Adrenal gland (tissue), 12 donors: ENCODE measurements around the gene GMPPA. TPM values are rescaled to one million over a fixed set of nuclear protein-coding genes. Genes with fewer than 3 reads are reported as not detected.

Experiments
- DNase-seq, 7 donors: peaks; one replicate each; pipeline ENCODE4 v3.0.0-alpha.2; 2019 to 2020
- H3K27ac ChIP-seq, 5 donors: fragments of 200-600 bp; sonication (generic) in 4 of 5; 1 replicate in 3 of 5; 2 replicates in 2 of 5; pipeline versions ENCODE4 v1.5.1 to v1.8.0; 2016 to 2020; ENCODE audit warnings: mild to moderate bottlenecking in 1 of 5
- H3K27me3 ChIP-seq: fragments of 200-600 bp; 2 replicates; pipeline ENCODE4 v1.8.0; 2021
- H3K36me3 ChIP-seq, 2 donors: fragments of 200-600 bp; replicated peaks in 1 of 2; 1 replicate in 1 of 2; 2 replicates in 1 of 2; pipeline versions ENCODE4 v1.5.1 to v1.8.0; 2018 to 2022
- H3K4me1 ChIP-seq, 2 donors: fragments of 200-600 bp; replicated peaks in 1 of 2; 1 replicate in 1 of 2; 2 replicates in 1 of 2; pipeline versions ENCODE4 v1.5.1 to v1.8.0; 2018 to 2021
- H3K4me3 ChIP-seq, 4 donors: fragments of 200-600 bp; sonication (generic) in 3 of 4; one replicate each; pipeline ENCODE4 v1.5.1; 2016 to 2018
- H3K9me3 ChIP-seq, 3 donors: fragments of 200-600 bp; sonication (generic) in 1 of 3; replicated peaks in 1 of 3; 1 replicate in 2 of 3; 2 replicates in 1 of 3; pipeline versions ENCODE4 v1.5.1 to v1.8.0; 2016 to 2021
- CTCF ChIP-seq, 6 experiments: fragments of 450-650 bp in 4 of 6; fragments of 200-600 bp in 2 of 6; sonication (generic) in 1 of 6; IDR thresholded peaks; 1 replicate in 5 of 6; 2 replicates in 1 of 6; pipeline versions ENCODE4 v1.5.1 to v1.8.0; 2016 to 2021; ENCODE audit warnings: antibody characterized with exemption in 6 of 6, mild to moderate bottlenecking in 2 of 6, moderate library complexity in 1 of 6
- POLR2A ChIP-seq, 2 donors: fragments of 450-650 bp; IDR thresholded peaks; one replicate each; pipeline ENCODE4 v1.6.1; 2017; ENCODE audit warnings: antibody characterized with exemption in 2 of 2, mild to moderate bottlenecking in 2 of 2, moderate library complexity in 1 of 2
- WGBS, 4 donors: extraction: QIAGEN DNeasy Blood & Tissue Kit in 2 of 4; methylation state at CpG; one replicate each; pipeline versions ENCODE4 v1.1.5 to v1.1.7; 2013 to 2017; 5-methylcytosine and 5-hydroxymethylcytosine counted together
- intact Hi-C, 2 donors: fragments of 100-400 bp; cut with DNase I; formaldehyde crosslinking; loops; one replicate each; pipeline versions ENCODE4 v1.14.1 to v1.15.0; 2022 to 2023
- polyA plus RNA-seq, 3 donors: library from polyadenylated mRNA; stranded (reverse); fragments of 200-250 nt in 2 of 3; fragments of 350-450 nt in 1 of 3; fragmentation: Illumina TruSeq in 1 of 3; extraction: RNeasy Lipid Tissue Mini Kit (QIAGEN cat#74804) in 1 of 3; gene quantifications; one replicate each; pipeline ENCODE4 v1.2.3, GENCODE V29; 2013 to 2014
- total RNA-seq, 9 donors: library from RNA; depleted of rRNA in 4 of 9; stranded (reverse); fragments of >200 nt in 4 of 9; fragments of 120-200 nt in 1 of 9; fragmentation: NEBNext Ultra II Directional in 1 of 9; extraction: Animal tissue kit (Norgen Biotek cat#: 25700) in 1 of 9; gene quantifications; one replicate each; pipeline versions ENCODE4 v1.1.0 to v1.2.4, GENCODE V29; 2013 to 2023
- donor health status: healthy with polysubstance abuse.
- donor health status: Bipolar disorder and iron deficiency.
- donor health status: DM: yes; HTN: yes; CAD: no.
- donor health status: DM: no; HTN: no; CAD: no.
- donor health status: DM: no; HTN: no; CAD: no.
- donor health status: DM: yes; HTN: yes; CAD: no.

Gene GMPPA
- total and polyA plus RNA-seq, 12 donors, result 23.0 to 72.2 (median 35.3) TPM

DNA sequence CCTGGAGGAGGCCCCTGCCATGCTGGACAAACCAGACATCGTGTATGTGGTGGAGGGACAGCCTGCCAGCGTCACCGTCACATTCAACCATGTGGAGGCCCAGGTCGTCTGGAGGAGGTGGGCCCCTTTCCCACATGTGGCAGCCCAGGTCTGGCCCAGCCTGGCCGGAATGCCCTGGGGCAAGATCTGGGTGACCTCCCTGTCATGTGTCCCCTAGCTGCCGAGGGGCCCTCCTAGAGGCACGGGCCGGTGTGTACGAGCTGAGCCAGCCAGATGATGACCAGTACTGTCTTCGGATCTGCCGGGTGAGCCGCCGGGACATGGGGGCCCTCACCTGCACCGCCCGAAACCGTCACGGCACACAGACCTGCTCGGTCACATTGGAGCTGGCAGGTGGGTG is 25.2 kb upstream of the GMPPA start:
- 81 to 92% (median 82%) methylated on average over 10 to 18 of the region's 18 CpGs; no CpG with 5 or more reads in 1 of the 4 donors for WGBS, 4 donors
- no peak overlapping the region for H3K4me3 ChIP-seq
- H3K27ac ChIP-seq, result no peak overlapping the region
- no peak for DNase-seq
- TF ChIP-seq POLR2A (IDR thresholded peaks at IDR 0.05), result no peak
- no peaks in the 10 kb centered on the region for H3K27me3 ChIP-seq
- no peaks in the 10 kb centered on the region for H3K4me1 ChIP-seq
- intact Hi-C loops, result loop anchor here (2.0 to 10.0 kb wide), 2 partner anchors 59 to 69 kb away; no protein-coding TSS in a partner anchor
- no peaks in the 10 kb centered on the region for H3K9me3 ChIP-seq
- no peaks in the 10 kb centered on the region for H3K36me3 ChIP-seq

DNA sequence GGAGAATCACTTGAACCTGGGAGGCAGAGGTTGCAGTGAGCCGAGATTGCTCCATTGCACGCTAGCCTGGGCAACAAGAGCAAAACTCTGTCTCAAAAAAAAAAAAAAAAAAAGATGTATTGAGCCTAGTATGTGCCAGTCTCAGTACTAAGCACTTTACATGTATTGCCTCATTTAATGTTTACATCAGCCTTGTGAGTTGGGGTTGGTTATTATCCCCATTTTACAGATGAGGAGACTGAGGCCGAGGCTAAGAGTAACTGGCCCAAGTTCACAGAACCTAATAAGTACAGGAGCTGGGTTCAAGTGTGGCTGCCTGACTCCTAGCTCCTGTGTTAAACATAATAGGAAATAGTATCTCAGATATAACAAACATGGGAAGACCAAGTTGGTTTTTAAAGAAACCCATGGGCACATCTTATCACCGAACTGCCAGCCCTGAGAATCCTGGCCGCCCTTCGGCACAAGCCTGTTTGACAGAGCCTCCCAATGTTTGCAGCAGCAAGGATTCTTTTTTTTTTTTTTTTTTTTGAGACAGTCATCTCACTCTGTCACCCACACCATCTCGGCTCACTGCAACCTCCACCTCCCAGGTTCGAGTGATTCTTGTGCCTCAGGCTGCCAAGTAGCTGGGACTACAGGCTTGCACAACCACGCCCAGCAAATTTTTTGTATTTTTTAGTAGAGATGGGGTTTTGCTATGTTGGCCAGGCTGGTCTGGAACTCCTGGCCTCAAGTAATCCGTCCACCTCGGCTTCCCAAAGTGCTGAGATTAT is 24.2 kb upstream of the GMPPA start:
- TF ChIP-seq POLR2A (IDR thresholded peaks at IDR 0.05), result no peak
- TF ChIP-seq CTCF (IDR thresholded peaks at IDR 0.05), result no peak
- Histone ChIP-seq H3K4me1 (no peaks in the 10 kb centered on the region), H3K27me3 (no peaks in the 10 kb centered on the region), H3K9me3 (no peaks in the 10 kb centered on the region), H3K27ac (no peak overlapping the region), H3K36me3 (no peaks in the 10 kb centered on the region), H3K4me3 (no peak overlapping the region)
- DNase-seq, result no peak
- WGBS, 4 donors, result 72 to 80% (median 76%) methylated on average over 11 of the region's 11 CpGs
- intact Hi-C loops, result loop anchor here (5.0 to 10.0 kb wide), 2 partner anchors 53 to 70 kb away; no protein-coding TSS in a partner anchor

DNA sequence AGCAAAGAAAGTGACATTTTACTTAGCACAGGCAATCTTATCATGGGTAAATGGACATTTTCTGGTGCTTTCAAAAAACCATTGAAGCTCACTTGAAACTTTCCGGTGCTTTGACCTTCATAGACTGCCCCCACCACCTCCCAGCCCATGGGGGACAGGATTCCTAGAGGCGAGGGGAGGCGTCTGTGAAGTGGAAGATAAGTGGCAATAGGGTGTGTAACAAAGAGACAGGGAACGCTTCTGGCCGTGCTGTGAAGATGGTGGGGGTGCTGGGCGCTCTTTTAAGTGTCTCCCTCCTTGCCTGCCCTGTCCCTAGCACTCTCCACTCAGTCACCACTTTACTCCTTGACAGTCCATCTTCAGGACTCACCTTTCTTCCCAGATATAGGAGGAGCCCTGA is 23.4 kb upstream of the GMPPA start:
- Histone ChIP-seq H3K4me1 (no peaks in the 10 kb centered on the region), H3K27ac (no peak overlapping the region), H3K27me3 (no peaks in the 10 kb centered on the region), H3K9me3 (no peaks in the 10 kb centered on the region), H3K36me3 (no peaks in the 10 kb centered on the region), H3K4me3 (no peak overlapping the region)
- DNase-seq, result no peak
- WGBS, 4 donors, result 65 to 77% (median 72%) methylated on average over 6 of the region's 6 CpGs
- intact Hi-C loops, result loop anchor here (5.0 to 10.0 kb wide), 2 partner anchors 52 to 70 kb away; no protein-coding TSS in a partner anchor
- TF ChIP-seq CTCF (IDR thresholded peaks at IDR 0.05) (no peak), POLR2A (IDR thresholded peaks at IDR 0.05) (no peak)

- intact Hi-C loops, result loop anchor here (5.0 to 10.0 kb wide), 2 partner anchors 51 to 71 kb away; no protein-coding TSS in a partner anchor
- H3K9me3 ChIP-seq, result no peaks in the 10 kb centered on the region
- H3K4me3 ChIP-seq, result no peak overlapping the region
- no peak overlapping the region for H3K27ac ChIP-seq
- H3K27me3 ChIP-seq, result no peaks in the 10 kb centered on the region
- 30 to 40% (median 32%) methylated on average over 10 to 14 of the region's 14 CpGs for WGBS, 4 donors
- H3K36me3 ChIP-seq, result no peaks in the 10 kb centered on the region
- TF ChIP-seq CTCF (IDR thresholded peaks at IDR 0.05) (peak; percentile 71 to 87 (median 80)), POLR2A (IDR thresholded peaks at IDR 0.05) (no peak)
- peak; percentile 52 to 86 (median 75) for DNase-seq
- H3K4me1 ChIP-seq, result no peaks in the 10 kb centered on the region
These were observed 22.7 kb upstream of the GMPPA start for GRCh38 chr2:219475697-219476651.
